ENCODE results near the gene AJAP1. TPM values are rescaled to one million over a fixed set of nuclear protein-coding genes. Genes with fewer than 3 reads are reported as not detected.

The AJAP1 gene
- total RNA-seq, 3 donors from 2014 or later, result 0.16 to 0.66 (median 0.44) TPM

DNA sequence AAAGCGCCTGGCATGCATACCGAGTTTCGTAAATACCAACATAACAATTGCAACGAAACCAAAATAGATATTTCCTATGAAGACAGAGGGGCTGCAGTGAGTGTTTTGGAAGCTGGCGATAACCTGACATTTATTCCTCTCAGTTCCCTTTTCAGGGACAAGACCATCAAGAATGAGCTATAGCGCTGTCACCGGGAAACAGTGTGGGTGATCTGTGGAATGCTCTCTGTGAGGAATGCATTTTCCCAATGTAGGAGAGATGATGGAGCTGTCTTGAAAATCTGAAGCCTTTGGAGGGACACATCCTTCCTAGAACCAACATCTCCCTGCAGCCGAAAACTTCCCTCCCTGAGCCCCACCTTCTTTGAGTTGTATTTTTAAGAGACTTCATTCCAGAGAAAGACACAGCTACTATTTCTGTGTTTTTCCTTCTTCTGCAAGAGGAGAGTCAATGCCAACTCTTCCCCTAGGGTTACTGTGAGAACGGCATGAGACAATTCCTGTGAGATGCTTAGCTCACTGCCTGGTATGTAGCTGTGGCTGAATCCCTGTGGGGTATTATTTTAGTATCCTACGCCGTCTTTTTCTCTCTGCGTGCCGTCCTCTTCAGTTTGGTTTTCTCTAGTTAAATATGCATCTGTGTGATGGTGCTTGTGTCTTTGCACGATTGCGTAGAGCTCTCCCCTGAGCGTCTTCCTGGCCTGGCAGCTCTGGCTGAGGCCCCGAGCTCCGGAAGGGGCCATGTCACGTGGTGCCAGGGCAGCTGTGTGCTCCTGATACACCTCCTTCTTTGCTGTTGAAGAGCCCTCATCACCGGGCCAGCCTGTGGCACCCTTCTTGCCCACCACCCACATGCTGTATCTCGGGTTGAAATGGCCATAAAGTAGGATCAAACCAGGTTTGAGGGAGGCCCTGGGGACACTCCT is 45.2 kb downstream of the AJAP1 start:
- Histone ChIP-seq H3K4me1 (no peaks in the 10 kb centered on the region), H3K4me3 (no peak overlapping the region), H3K27me3 (peaks cover 0 to 29% of the 10 kb centered on the region in 2 donors), H3K9me3 (no peaks in the 10 kb centered on the region), H3K27ac (no peak overlapping the region), H3K36me3 (no peaks in the 10 kb centered on the region)
- no peak for DNase-seq (ENCODE audit: low spot score in 2 of 2)
- TF ChIP-seq POLR2A (IDR thresholded peaks at IDR 0.05), result no peak
- no peak for TF ChIP-seq POLR2AphosphoS5 (IDR thresholded peaks at IDR 0.05)
- TF ChIP-seq, protein P1, sequence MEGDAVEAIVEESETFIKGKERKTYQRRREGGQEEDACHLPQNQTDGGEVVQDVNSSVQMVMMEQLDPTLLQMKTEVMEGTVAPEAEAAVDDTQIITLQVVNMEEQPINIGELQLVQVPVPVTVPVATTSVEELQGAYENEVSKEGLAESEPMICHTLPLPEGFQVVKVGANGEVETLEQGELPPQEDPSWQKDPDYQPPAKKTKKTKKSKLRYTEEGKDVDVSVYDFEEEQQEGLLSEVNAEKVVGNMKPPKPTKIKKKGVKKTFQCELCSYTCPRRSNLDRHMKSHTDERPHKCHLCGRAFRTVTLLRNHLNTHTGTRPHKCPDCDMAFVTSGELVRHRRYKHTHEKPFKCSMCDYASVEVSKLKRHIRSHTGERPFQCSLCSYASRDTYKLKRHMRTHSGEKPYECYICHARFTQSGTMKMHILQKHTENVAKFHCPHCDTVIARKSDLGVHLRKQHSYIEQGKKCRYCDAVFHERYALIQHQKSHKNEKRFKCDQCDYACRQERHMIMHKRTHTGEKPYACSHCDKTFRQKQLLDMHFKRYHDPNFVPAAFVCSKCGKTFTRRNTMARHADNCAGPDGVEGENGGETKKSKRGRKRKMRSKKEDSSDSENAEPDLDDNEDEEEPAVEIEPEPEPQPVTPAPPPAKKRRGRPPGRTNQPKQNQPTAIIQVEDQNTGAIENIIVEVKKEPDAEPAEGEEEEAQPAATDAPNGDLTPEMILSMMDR (IDR thresholded peaks at IDR 0.05), result no peak
- intact Hi-C loops (cut with DNase I; ENCODE audit: low total_unique reads), result no loop called here

DNA sequence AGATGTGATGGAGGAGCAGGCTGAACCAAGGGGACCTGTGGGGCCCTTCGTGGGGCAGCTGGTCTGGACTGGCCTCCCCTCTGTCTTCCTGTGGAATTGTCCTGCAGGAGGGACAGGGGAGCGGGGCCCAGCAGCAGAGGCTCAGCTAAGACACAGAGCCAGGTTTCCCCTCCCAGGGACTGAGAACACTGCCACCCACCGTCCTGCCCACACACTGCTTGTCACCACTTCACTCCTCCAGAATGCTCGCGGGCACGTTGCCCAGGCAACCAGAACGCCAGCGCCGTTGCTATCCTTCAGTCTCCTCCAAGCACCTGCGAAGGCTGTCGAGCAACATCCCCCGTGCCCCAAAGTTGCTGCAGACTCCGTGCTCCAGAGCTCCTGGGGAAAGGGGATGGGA is 46.4 kb downstream of the AJAP1 start:
- H3K9me3 ChIP-seq, result no peaks in the 10 kb centered on the region
- no peak for DNase-seq (ENCODE audit: low spot score in 2 of 2)
- H3K36me3 ChIP-seq, result no peaks in the 10 kb centered on the region
- H3K27ac ChIP-seq, result no peak overlapping the region
- no peak overlapping the region for H3K4me3 ChIP-seq
- H3K27me3 ChIP-seq, result peaks cover 0 to 29% of the 10 kb centered on the region in 2 donors
- TF ChIP-seq, protein P1 (IDR thresholded peaks at IDR 0.05), result no peak
- TF ChIP-seq POLR2AphosphoS5 (IDR thresholded peaks at IDR 0.05) (no peak), POLR2A (IDR thresholded peaks at IDR 0.05) (no peak)
- intact Hi-C loops (cut with DNase I; ENCODE audit: low total_unique reads), result no loop called here
- no peaks in the 10 kb centered on the region for H3K4me1 ChIP-seq

DNA sequence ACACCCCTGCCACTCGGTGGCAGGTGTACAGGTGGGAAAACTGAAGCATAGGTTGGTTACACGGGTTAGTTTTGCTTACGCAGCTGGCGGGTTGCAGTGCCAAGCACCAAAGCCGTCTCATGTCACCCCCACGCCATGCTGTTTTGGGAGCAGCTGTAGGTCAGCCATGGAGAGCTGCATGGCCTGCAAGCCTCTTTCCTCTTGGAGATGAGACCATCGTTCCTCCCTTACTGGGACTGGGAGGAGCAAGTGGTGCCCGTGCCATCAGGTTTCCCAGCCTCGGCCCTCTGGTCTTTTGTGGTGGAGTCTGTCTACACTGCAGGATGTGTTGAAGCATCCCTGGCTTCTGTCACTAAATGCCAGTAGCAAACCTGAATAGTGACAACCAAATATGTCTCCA is 46.9 kb downstream of the AJAP1 start:
- H3K4me3 ChIP-seq, result no peak overlapping the region
- peaks cover 0 to 29% of the 10 kb centered on the region in 2 donors for H3K27me3 ChIP-seq
- intact Hi-C loops (cut with DNase I; ENCODE audit: low total_unique reads), result no loop called here
- H3K36me3 ChIP-seq, result no peaks in the 10 kb centered on the region
- H3K4me1 ChIP-seq, result no peaks in the 10 kb centered on the region
- H3K9me3 ChIP-seq, result no peaks in the 10 kb centered on the region
- DNase-seq (ENCODE audit: low spot score in 2 of 2), result no peak
- no peak for TF ChIP-seq POLR2A (IDR thresholded peaks at IDR 0.05)
- no peak overlapping the region for H3K27ac ChIP-seq

DNA sequence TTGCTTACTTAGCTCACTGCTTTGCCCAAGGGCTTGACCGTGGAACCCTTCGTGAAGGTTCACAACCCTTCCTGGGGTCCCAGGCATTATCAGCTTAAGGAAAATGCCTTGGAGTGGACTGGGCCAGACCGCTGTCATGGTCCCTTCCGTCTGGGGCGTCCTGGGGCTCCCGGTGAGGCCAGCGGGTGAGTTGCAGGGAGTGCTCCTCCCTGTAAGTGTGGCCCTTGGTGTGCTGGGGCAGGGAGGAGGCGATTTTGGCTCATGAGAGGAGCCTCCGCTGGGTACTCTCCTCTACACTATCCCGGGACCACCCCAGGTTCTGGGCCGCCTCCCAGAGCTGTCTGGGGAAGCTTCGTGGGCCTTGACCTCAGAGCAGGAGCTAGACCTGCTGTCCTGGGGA is 48.1 kb downstream of the AJAP1 start:
- TF ChIP-seq POLR2AphosphoS5 (IDR thresholded peaks at IDR 0.05), result no peak
- TF ChIP-seq POLR2A (IDR thresholded peaks at IDR 0.05), result no peak
- TF ChIP-seq, protein P1 (IDR thresholded peaks at IDR 0.05), result no peak
- H3K4me3 ChIP-seq, result no peak overlapping the region
- H3K4me1 ChIP-seq, result no peaks in the 10 kb centered on the region
- H3K27ac ChIP-seq, result no peak overlapping the region
- intact Hi-C loops (cut with DNase I; ENCODE audit: low total_unique reads), result no loop called here
- no peaks in the 10 kb centered on the region for H3K36me3 ChIP-seq
- no peaks in the 10 kb centered on the region for H3K9me3 ChIP-seq
- DNase-seq (ENCODE audit: low spot score in 2 of 2), result no peak
- H3K27me3 ChIP-seq, result peaks cover 0 to 29% of the 10 kb centered on the region in 2 donors

DNA sequence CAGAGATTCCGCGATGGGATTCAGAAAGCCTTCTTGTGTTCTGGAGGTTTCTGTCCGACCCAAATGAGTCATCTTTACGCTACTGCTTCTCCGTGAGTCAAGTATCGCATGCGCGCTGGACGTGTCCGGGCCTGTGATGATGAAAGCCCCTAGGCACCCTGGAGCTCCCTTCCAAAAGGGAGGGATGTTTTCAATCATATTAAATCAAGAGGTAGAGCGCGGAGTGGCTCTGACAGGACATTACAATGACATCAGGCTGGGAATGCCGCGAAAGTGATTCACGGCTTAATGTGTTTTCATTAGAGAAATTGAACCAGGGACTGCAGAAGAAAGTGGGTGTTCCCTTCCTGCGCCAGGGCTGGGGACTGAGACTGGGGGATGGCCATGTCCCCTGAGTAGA is 48.5 kb downstream of the AJAP1 start:
- no peaks in the 10 kb centered on the region for H3K36me3 ChIP-seq
- peaks cover 0 to 29% of the 10 kb centered on the region in 2 donors for H3K27me3 ChIP-seq
- H3K9me3 ChIP-seq, result no peaks in the 10 kb centered on the region
- no peak overlapping the region for H3K4me3 ChIP-seq
- no peak overlapping the region for H3K27ac ChIP-seq
- intact Hi-C loops (cut with DNase I; ENCODE audit: low total_unique reads), result no loop called here
- no peak for TF ChIP-seq POLR2A (IDR thresholded peaks at IDR 0.05)
- TF ChIP-seq POLR2AphosphoS5 (IDR thresholded peaks at IDR 0.05), result no peak
- TF ChIP-seq, protein P1 (IDR thresholded peaks at IDR 0.05), result no peak
- no peaks in the 10 kb centered on the region for H3K4me1 ChIP-seq
- no peak for DNase-seq (ENCODE audit: low spot score in 2 of 2)

Measured in breast epithelium (tissue), 4 donors.